GM12878 (cell line): ENCODE results near the gene ITGB2.

ENCODE experiments used
- CBX5 ChIP-seq: sonication (generic); IDR thresholded peaks from 2 replicates; pipeline ENCODE4 v1.6.1; 2016; ENCODE audit warnings: low read depth, moderate library complexity, mild to moderate bottlenecking, inconsistent platforms
- CHD2 ChIP-seq: IDR thresholded peaks from 2 replicates; pipeline ENCODE4 v1.6.1; 2011; ENCODE audit warnings: low read depth, low read length, improper control_type of control experiment, borderline replicate concordance
- EP300 ChIP-seq, 2 experiments: fragments of 150-350 bp in 1 of 2; IDR thresholded peaks; 2 replicates each; pipeline ENCODE4 v1.6.1; 2011 to 2012; ENCODE audit warnings: low read depth in 2 of 2, low read length in 2 of 2, borderline replicate concordance in 1 of 2, improper control_type of control experiment in 1 of 2, inconsistent platforms in 1 of 2; ENCODE audit not compliant: control insufficient read depth in 1 of 2
- FOXM1 ChIP-seq: IDR thresholded peaks from 2 replicates; pipeline ENCODE4 v1.6.1; 2012; ENCODE audit warnings: low read depth, mild to moderate bottlenecking, inconsistent platforms, low read length, moderate library complexity
- PAX8 ChIP-seq: fragments of 450-650 bp; IDR thresholded peaks from 2 replicates; pipeline ENCODE4 v1.6.1; 2017; ENCODE audit warnings: mild to moderate bottlenecking, moderate library complexity
- POLR2A ChIP-seq: IDR thresholded peaks from 2 replicates; pipeline ENCODE4 v1.6.1; 2011; ENCODE audit warnings: low read depth, mild to moderate bottlenecking, low read length
- POLR2AphosphoS5 ChIP-seq: IDR thresholded peaks from 2 replicates; pipeline ENCODE4 v1.6.1; 2011; ENCODE audit warnings: mild to moderate bottlenecking, low read length, inconsistent platforms
- TAF1 ChIP-seq: IDR thresholded peaks from 2 replicates; pipeline ENCODE4 v1.6.1; 2011; ENCODE audit warnings: mild to moderate bottlenecking, low read depth, low read length, borderline replicate concordance
- TF ChIP-seq, protein P1 (sequence below): fragments of 450-650 bp; formaldehyde crosslinking; IDR thresholded peaks from 2 replicates; pipeline ENCODE4 v1.4.0; 2020; ENCODE audit warnings: mild to moderate bottlenecking, moderate library complexity
- TF ChIP-seq, protein P2 (sequence below), 3 experiments: IDR thresholded peaks in 2 of 3; conservative IDR thresholded peaks in 1 of 3; 2 replicates each; pipeline ENCODE4 v1.5.1; 2011; ENCODE audit warnings: low read depth in 3 of 3, low read length in 3 of 3, mild to moderate bottlenecking in 3 of 3, control low read depth in 2 of 3, moderate library complexity in 2 of 3, inconsistent platforms in 1 of 3, mixed read lengths in 1 of 3; ENCODE audit not compliant: control insufficient read depth in 2 of 3, insufficient read depth in 1 of 3; ENCODE audit errors: extremely low read depth in 1 of 3
- TF ChIP-seq, protein P3 (sequence below): fragments of 450-650 bp; IDR thresholded peaks from 2 replicates; pipeline ENCODE4 v1.6.1; 2017; ENCODE audit warnings: mild to moderate bottlenecking, moderate library complexity

DNA sequence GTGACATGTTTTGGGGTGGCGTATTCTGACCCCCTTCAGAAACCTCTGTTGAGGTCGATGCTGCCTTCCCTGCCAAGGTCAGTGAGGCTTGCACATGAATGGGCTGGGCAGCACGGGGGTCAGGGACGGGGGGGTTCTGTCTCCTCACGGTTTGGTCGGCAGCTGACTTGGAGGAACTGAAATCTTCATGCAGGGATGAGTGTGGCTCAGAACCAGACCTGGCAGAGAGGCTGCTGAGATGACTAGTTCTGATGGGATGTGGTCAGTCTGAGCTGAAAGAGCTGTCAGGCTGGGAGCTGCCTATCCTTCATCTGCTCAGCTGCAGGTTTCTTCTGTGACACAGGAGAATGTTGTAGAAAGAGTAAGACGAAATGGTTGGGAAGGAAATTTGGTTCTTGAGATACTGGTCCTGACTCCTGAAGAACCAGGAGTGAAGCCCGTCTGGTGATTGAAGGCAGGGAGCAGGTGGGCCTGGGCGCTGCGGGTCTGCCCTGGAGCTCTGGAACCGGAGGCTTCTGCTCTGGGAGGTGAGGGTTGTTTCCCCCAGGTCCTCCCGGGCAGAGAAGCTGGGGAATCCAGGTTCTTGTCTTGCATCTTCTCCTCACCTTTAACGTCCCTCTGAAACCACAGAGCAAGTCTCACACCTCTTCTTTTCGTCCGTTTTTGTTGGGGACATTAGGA is 22.4 kb upstream of the ITGB2 start:
- TF ChIP-seq POLR2A (no peak), PAX8 (no peak), CHD2 (no peak), EP300 (IDR thresholded peaks at IDR 0.05; ENCODE audit: borderline replicate concordance in 1 of 2, control insufficient read depth in 1 of 2, low read depth in 2 of 2, low read length in 2 of 2) (no peak), TAF1 (no peak), FOXM1 (no peak), CBX5 (no peak), POLR2AphosphoS5 (no peak)
- TF ChIP-seq, protein P1, sequence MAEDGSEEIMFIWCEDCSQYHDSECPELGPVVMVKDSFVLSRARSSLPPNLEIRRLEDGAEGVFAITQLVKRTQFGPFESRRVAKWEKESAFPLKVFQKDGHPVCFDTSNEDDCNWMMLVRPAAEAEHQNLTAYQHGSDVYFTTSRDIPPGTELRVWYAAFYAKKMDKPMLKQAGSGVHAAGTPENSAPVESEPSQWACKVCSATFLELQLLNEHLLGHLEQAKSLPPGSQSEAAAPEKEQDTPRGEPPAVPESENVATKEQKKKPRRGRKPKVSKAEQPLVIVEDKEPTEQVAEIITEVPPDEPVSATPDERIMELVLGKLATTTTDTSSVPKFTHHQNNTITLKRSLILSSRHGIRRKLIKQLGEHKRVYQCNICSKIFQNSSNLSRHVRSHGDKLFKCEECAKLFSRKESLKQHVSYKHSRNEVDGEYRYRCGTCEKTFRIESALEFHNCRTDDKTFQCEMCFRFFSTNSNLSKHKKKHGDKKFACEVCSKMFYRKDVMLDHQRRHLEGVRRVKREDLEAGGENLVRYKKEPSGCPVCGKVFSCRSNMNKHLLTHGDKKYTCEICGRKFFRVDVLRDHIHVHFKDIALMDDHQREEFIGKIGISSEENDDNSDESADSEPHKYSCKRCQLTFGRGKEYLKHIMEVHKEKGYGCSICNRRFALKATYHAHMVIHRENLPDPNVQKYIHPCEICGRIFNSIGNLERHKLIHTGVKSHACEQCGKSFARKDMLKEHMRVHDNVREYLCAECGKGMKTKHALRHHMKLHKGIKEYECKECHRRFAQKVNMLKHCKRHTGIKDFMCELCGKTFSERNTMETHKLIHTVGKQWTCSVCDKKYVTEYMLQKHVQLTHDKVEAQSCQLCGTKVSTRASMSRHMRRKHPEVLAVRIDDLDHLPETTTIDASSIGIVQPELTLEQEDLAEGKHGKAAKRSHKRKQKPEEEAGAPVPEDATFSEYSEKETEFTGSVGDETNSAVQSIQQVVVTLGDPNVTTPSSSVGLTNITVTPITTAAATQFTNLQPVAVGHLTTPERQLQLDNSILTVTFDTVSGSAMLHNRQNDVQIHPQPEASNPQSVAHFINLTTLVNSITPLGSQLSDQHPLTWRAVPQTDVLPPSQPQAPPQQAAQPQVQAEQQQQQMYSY (CRISPR knock-in tag): no peak
- TF ChIP-seq, protein P2, sequence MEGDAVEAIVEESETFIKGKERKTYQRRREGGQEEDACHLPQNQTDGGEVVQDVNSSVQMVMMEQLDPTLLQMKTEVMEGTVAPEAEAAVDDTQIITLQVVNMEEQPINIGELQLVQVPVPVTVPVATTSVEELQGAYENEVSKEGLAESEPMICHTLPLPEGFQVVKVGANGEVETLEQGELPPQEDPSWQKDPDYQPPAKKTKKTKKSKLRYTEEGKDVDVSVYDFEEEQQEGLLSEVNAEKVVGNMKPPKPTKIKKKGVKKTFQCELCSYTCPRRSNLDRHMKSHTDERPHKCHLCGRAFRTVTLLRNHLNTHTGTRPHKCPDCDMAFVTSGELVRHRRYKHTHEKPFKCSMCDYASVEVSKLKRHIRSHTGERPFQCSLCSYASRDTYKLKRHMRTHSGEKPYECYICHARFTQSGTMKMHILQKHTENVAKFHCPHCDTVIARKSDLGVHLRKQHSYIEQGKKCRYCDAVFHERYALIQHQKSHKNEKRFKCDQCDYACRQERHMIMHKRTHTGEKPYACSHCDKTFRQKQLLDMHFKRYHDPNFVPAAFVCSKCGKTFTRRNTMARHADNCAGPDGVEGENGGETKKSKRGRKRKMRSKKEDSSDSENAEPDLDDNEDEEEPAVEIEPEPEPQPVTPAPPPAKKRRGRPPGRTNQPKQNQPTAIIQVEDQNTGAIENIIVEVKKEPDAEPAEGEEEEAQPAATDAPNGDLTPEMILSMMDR (IDR thresholded peaks at IDR 0.05 in 2 of 3, conservative IDR thresholded peaks at IDR 0.05 in 1 of 3; ENCODE audit: control insufficient read depth in 2 of 3, extremely low read depth in 1 of 3, insufficient read depth in 1 of 3, low read depth in 3 of 3, low read length in 3 of 3): no peak
- TF ChIP-seq, protein P3, sequence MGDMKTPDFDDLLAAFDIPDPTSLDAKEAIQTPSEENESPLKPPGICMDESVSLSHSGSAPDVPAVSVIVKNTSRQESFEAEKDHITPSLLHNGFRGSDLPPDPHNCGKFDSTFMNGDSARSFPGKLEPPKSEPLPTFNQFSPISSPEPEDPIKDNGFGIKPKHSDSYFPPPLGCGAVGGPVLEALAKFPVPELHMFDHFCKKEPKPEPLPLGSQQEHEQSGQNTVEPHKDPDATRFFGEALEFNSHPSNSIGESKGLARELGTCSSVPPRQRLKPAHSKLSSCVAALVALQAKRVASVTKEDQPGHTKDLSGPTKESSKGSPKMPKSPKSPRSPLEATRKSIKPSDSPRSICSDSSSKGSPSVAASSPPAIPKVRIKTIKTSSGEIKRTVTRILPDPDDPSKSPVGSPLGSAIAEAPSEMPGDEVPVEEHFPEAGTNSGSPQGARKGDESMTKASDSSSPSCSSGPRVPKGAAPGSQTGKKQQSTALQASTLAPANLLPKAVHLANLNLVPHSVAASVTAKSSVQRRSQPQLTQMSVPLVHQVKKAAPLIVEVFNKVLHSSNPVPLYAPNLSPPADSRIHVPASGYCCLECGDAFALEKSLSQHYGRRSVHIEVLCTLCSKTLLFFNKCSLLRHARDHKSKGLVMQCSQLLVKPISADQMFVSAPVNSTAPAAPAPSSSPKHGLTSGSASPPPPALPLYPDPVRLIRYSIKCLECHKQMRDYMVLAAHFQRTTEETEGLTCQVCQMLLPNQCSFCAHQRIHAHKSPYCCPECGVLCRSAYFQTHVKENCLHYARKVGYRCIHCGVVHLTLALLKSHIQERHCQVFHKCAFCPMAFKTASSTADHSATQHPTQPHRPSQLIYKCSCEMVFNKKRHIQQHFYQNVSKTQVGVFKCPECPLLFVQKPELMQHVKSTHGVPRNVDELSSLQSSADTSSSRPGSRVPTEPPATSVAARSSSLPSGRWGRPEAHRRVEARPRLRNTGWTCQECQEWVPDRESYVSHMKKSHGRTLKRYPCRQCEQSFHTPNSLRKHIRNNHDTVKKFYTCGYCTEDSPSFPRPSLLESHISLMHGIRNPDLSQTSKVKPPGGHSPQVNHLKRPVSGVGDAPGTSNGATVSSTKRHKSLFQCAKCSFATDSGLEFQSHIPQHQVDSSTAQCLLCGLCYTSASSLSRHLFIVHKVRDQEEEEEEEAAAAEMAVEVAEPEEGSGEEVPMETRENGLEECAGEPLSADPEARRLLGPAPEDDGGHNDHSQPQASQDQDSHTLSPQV: no peak
